ENCODE measurements around the gene ZBTB6.

- TF ChIP-seq, protein P1, sequence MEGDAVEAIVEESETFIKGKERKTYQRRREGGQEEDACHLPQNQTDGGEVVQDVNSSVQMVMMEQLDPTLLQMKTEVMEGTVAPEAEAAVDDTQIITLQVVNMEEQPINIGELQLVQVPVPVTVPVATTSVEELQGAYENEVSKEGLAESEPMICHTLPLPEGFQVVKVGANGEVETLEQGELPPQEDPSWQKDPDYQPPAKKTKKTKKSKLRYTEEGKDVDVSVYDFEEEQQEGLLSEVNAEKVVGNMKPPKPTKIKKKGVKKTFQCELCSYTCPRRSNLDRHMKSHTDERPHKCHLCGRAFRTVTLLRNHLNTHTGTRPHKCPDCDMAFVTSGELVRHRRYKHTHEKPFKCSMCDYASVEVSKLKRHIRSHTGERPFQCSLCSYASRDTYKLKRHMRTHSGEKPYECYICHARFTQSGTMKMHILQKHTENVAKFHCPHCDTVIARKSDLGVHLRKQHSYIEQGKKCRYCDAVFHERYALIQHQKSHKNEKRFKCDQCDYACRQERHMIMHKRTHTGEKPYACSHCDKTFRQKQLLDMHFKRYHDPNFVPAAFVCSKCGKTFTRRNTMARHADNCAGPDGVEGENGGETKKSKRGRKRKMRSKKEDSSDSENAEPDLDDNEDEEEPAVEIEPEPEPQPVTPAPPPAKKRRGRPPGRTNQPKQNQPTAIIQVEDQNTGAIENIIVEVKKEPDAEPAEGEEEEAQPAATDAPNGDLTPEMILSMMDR (IDR thresholded peaks at IDR 0.05): no peak
- TF ChIP-seq POLR2A (IDR thresholded peaks at IDR 0.05; ENCODE audit: low read depth) (no peak), EP300 (IDR thresholded peaks at IDR 0.05) (no peak)
Measured at GRCh38 chr9:122897969-122898368, 15.2 kb downstream of the ZBTB6 start.

Data from esophagus muscularis mucosa (tissue), 4 donors.